Activated CD4-positive, alpha-beta T cell treated with anti-CD3 and anti-CD28 coated beads for 36 hours (primary cell): ENCODE measurements around the gene NOS2. TPM values are rescaled to one million over a fixed set of nuclear protein-coding genes. Genes with fewer than 3 reads are reported as not detected.
A peak's percentile ranks its signal among the peaks of the same experiment; 100 is the strongest.

ENCODE experiments used
- ATAC-seq: fragments of 200-7000 bp; cut with Tn5 transposase; one replicate; pipeline ENCODE4 v1.10.0; 2021; ENCODE audit warnings: mild to moderate bottlenecking, moderate library complexity
- CTCF ChIA-PET: fragments of 350-600 bp; sonication (Branson Sonifier 250); formaldehyde crosslinking; loops from one replicate; lab custom pipeline; 2021; ENCODE audit warnings: antibody characterized with exemption; lab: Charles Lee
- POLR2A ChIA-PET: fragments of 350-600 bp; sonication (Branson Sonifier 250); formaldehyde crosslinking; loops from one replicate; lab custom pipeline; 2021; ENCODE audit warnings: antibody characterized with exemption, inconsistent platforms; lab: Charles Lee
- DNase-seq: peaks from one replicate; pipeline ENCODE4 v3.0.0-alpha.2; 2020
- H3K27ac Mint-ChIP-seq: one replicate; pipeline ENCODE4 v1.8.0; 2021; ENCODE audit warnings: mixed read lengths
- H3K27me3 Mint-ChIP-seq: one replicate; pipeline ENCODE4 v1.8.0; 2021; ENCODE audit warnings: mixed read lengths
- H3K36me3 Mint-ChIP-seq: one replicate; pipeline ENCODE4 v1.8.0; 2021; ENCODE audit warnings: low read depth, mixed read lengths
- H3K4me1 Mint-ChIP-seq: one replicate; pipeline ENCODE4 v1.8.0; 2021; ENCODE audit warnings: mixed read lengths
- H3K4me3 Mint-ChIP-seq: one replicate; pipeline ENCODE4 v1.8.0; 2021; ENCODE audit warnings: mild to moderate bottlenecking, moderate library complexity, mixed read lengths
- H3K9me3 Mint-ChIP-seq: one replicate; pipeline ENCODE4 v1.8.0; 2021; ENCODE audit warnings: low read depth, mixed read lengths
- intact Hi-C, 2 experiments: fragments of 100-400 bp; cut with DNase I in 1 of 2; cut with micrococcal nuclease in 1 of 2; formaldehyde crosslinking; loops; one replicate each; pipeline versions ENCODE4 v1.14.2 to v1.15.1; 2022 to 2024; cut with DNase I, micrococcal nuclease
- total RNA-seq, 2 experiments: library from RNA; stranded (reverse); gene quantifications; one replicate each; pipeline ENCODE4 v1.2.3, GENCODE V29; 2021

Gene NOS2
- total RNA-seq, 2 experiments from 2014 or later, result 0.07 to 0.09 TPM

DNA sequence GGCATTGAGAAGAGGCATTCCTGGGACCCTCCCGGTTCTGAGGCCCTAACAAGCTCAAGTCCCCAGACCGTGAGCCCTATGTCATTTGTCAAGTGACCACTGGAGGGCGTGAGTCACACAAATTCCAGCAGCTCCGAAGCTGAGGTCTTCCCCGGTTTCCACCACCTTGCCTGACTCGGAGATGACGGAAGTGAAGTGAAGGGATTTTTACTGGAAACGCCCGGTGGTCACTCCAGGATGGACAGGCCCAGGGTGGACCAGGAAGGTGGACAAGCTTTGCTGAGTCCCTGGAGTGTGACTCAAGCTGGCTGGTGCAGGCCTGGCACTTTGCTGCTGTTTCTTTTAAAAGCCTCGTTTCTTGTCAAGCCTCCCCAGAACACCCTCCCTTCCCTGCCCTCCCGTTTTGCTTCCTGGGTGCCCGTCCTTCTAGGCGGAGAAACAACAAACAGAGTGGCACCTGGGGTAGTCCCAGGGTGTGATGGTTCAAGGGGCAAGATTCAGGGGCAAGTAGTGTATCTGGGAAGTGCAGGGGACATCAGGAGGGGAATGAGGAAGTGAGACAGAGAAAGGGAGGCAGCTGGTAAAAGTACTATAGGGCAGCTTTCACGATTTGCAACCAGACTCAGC is 5.3 kb upstream of the NOS2 start:
- no peaks in the 10 kb centered on the region for H3K27me3 Mint-ChIP-seq
- peaks cover 41% of the 10 kb centered on the region for H3K4me1 Mint-ChIP-seq
- peaks cover 5% of the 10 kb centered on the region for H3K9me3 Mint-ChIP-seq
- ATAC-seq (peak; percentile 54), DNase-seq (peak; percentile 88)
- peak overlapping the region; percentile 94 for H3K27ac Mint-ChIP-seq
- H3K36me3 Mint-ChIP-seq, result no peaks in the 10 kb centered on the region
- peak overlapping the region; percentile 50 for H3K4me3 Mint-ChIP-seq
- ChIA-PET POLR2A (interaction anchor here (1.4 kb wide), 1 partner anchor 74 kb away, joined by 4 read pairs; no protein-coding TSS in a partner anchor), CTCF (interaction anchor here (0.6 to 7.2 kb wide), 40 partner anchors 9 to 634 kb away, joined by 3 to 320 read pairs (median 5); partner anchors contain the start of gene LYRM9)
- intact Hi-C loops, result loop anchor here (1.0 to 5.0 kb wide), 6 partner anchors 45 to 513 kb away; partner anchors contain the start of genes LYRM9 (in 1 of the 2) and WSB1 (in 1 of the 2)

DNA sequence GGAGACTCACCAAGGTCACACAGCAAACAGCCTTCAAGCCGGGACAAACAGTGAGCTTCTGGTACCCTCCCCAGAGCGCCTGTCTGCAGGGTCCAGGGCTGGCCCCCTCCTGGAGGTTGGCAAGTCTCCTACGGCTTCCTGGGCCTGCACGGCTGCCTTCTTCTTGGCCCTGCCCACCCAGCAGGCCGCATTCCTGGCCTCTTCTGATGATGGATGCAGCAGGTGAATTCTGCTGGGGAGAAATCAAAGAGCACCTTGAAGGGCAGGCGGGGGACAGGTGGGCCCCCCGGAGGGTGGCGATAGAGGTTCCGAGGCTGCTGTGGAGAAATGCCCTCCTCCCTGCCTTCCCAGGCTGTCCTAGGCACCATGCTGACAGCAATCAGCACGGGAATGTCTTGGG is 3.8 kb upstream of the NOS2 start:
- Mint-ChIP-seq H3K27ac (no peak overlapping the region), H3K36me3 (no peaks in the 10 kb centered on the region), H3K4me3 (no peak overlapping the region), H3K9me3 (no peaks in the 10 kb centered on the region), H3K4me1 (peaks cover 26% of the 10 kb centered on the region), H3K27me3 (no peaks in the 10 kb centered on the region)
- ChIA-PET POLR2A (no interaction called here), CTCF (interaction anchor here (1.5 to 7.2 kb wide), 10 partner anchors 10 to 89 kb away, joined by 3 to 320 read pairs (median 8); partner anchors contain the start of gene LYRM9)
- intact Hi-C loops, result loop anchor here in 1 of 2 experiments (2.0 kb wide), 1 partner anchor 43 kb away; no protein-coding TSS in a partner anchor
- DNase-seq, result no peak
- no peak for ATAC-seq

GRCh38 chr17:27802962-27803680 is 2.8 kb upstream of the NOS2 start:
- H3K4me3 Mint-ChIP-seq, result no peak overlapping the region
- H3K27me3 Mint-ChIP-seq, result peaks cover 2% of the 10 kb centered on the region
- ATAC-seq, result no peak
- no peak for DNase-seq
- ChIA-PET POLR2A (no interaction called here), CTCF (interaction anchor here (0.5 to 7.2 kb wide), 4 partner anchors 47 to 654 kb away, joined by 3 to 126 read pairs (median 9); partner anchors contain the start of gene LYRM9)
- H3K4me1 Mint-ChIP-seq, result peaks cover 17% of the 10 kb centered on the region
- no peak overlapping the region for H3K27ac Mint-ChIP-seq
- intact Hi-C loops, result no loop called here
- H3K36me3 Mint-ChIP-seq, result no peaks in the 10 kb centered on the region
- no peaks in the 10 kb centered on the region for H3K9me3 Mint-ChIP-seq

- ChIA-PET CTCF (interaction anchor here (0.7 to 2.7 kb wide), 6 partner anchors 23 to 92 kb away, joined by 3 to 7 read pairs (median 4); no protein-coding TSS in a partner anchor), POLR2A (no interaction called here)
- no peak for ATAC-seq
- peaks cover 5% of the 10 kb centered on the region for H3K27me3 Mint-ChIP-seq
- no peak overlapping the region for H3K27ac Mint-ChIP-seq
- H3K4me3 Mint-ChIP-seq, result no peak overlapping the region
- H3K9me3 Mint-ChIP-seq, result no peaks in the 10 kb centered on the region
- H3K4me1 Mint-ChIP-seq, result peaks cover 10% of the 10 kb centered on the region
- no peak for DNase-seq
- no peaks in the 10 kb centered on the region for H3K36me3 Mint-ChIP-seq
- intact Hi-C loops, result no loop called here
Measured at GRCh38 chr17:27802033-27802432, 1.7 kb upstream of the NOS2 start.

- intact Hi-C loops, result no loop called here
- Mint-ChIP-seq H3K4me1 (peaks cover 4% of the 10 kb centered on the region), H3K4me3 (no peak overlapping the region), H3K27me3 (peaks cover 27% of the 10 kb centered on the region), H3K9me3 (no peaks in the 10 kb centered on the region), H3K36me3 (no peaks in the 10 kb centered on the region), H3K27ac (no peak overlapping the region)
- ATAC-seq, result no peak
- POLR2A ChIA-PET, result no interaction called here
- DNase-seq, result no peak
- CTCF ChIA-PET, result interaction anchor here (0.8 to 3.1 kb wide), 3 partner anchors 8 to 174 kb away, joined by 3 to 13 read pairs (median 3); no protein-coding TSS in a partner anchor
Measured at GRCh38 chr17:27798376-27798775, 2.0 kb downstream of the NOS2 start.

DNA sequence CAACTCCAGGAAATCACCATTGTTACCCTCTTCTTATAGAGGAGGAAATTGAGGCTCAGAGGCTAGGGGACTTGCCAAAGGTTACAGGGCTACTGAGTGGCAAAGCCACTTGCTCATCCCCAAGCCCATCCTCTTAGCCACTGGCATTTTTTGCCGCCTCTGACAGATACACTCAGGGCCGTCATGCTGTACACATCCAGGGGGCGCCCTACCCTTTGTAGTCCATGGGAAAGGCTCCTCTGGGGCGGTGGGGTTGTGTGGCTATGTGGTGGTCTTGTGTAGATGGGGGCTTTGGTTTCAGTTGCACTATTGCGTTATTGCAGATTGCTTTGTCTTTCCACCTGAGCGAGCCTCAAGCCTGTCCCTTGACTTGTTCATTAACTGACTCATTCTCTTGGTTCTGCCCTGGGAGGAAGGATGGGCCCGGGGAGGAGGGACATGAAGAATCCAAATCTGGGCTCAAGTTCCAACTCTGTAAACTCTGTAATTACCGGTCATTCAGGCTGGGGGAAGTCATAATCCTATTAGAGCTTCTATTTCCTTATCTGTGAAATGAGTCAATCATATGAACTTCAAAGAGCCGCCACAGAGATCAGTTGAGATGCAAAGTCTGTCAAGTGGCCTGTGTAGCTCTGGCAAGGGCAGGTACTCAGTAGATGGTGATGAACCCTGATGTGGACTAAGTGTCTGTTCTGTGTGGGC is 2.8 kb downstream of the NOS2 start:
- no peak for ATAC-seq
- no peak overlapping the region for H3K4me3 Mint-ChIP-seq
- H3K9me3 Mint-ChIP-seq, result no peaks in the 10 kb centered on the region
- ChIA-PET CTCF (interaction anchor here (0.8 to 3.1 kb wide), 5 partner anchors 9 to 174 kb away, joined by 3 to 16 read pairs (median 3); no protein-coding TSS in a partner anchor), POLR2A (no interaction called here)
- peaks cover 27% of the 10 kb centered on the region for H3K27me3 Mint-ChIP-seq
- H3K27ac Mint-ChIP-seq, result no peak overlapping the region
- intact Hi-C loops, result no loop called here
- peaks cover 4% of the 10 kb centered on the region for H3K4me1 Mint-ChIP-seq
- H3K36me3 Mint-ChIP-seq, result no peaks in the 10 kb centered on the region
- DNase-seq, result no peak

- CTCF ChIA-PET, result interaction anchor here (0.6 to 1.3 kb wide), 4 partner anchors 11 to 86 kb away, joined by 3 to 6 read pairs (median 4); no protein-coding TSS in a partner anchor
- POLR2A ChIA-PET, result no interaction called here
Measured at GRCh38 chr17:27793906-27794569, 6.3 kb downstream of the NOS2 start.

GRCh38 chr17:27793168-27793905 is 7.0 kb downstream of the NOS2 start:
- H3K27me3 Mint-ChIP-seq, result peaks cover 43% of the 10 kb centered on the region
- DNase-seq (peak; percentile 40), ATAC-seq (peak; percentile 33)
- no peaks in the 10 kb centered on the region for H3K9me3 Mint-ChIP-seq
- no peak overlapping the region for H3K27ac Mint-ChIP-seq
- intact Hi-C loops, result no loop called here
- POLR2A ChIA-PET, result no interaction called here
- H3K4me3 Mint-ChIP-seq, result no peak overlapping the region
- peaks cover 4% of the 10 kb centered on the region for H3K4me1 Mint-ChIP-seq
- CTCF ChIA-PET, result interaction anchor here (0.6 to 1.3 kb wide), 6 partner anchors 11 to 554 kb away, joined by 3 to 6 read pairs (median 3); no protein-coding TSS in a partner anchor
- no peaks in the 10 kb centered on the region for H3K36me3 Mint-ChIP-seq

More at GRCh38 chr17:27793906-27794569, 6.3 kb downstream of the NOS2 start:
- Mint-ChIP-seq H3K27me3 (peaks cover 44% of the 10 kb centered on the region), H3K9me3 (no peaks in the 10 kb centered on the region), H3K4me1 (peaks cover 4% of the 10 kb centered on the region), H3K4me3 (no peak overlapping the region), H3K27ac (no peak overlapping the region), H3K36me3 (no peaks in the 10 kb centered on the region)
- DNase-seq, result no peak
- intact Hi-C loops, result no loop called here
- ATAC-seq, result no peak

GRCh38 chr17:27792095-27792494 is 8.2 kb downstream of the NOS2 start:
- ChIA-PET CTCF (interaction anchor here (0.7 to 1.2 kb wide), 3 partner anchors 22 to 88 kb away, joined by 3 to 5 read pairs (median 5); no protein-coding TSS in a partner anchor), POLR2A (no interaction called here)
- Mint-ChIP-seq H3K9me3 (no peaks in the 10 kb centered on the region), H3K4me3 (no peak overlapping the region), H3K27me3 (peaks cover 44% of the 10 kb centered on the region), H3K4me1 (peaks cover 4% of the 10 kb centered on the region), H3K36me3 (no peaks in the 10 kb centered on the region), H3K27ac (no peak overlapping the region)
- ATAC-seq, result no peak
- intact Hi-C loops, result no loop called here
- no peak for DNase-seq

DNA sequence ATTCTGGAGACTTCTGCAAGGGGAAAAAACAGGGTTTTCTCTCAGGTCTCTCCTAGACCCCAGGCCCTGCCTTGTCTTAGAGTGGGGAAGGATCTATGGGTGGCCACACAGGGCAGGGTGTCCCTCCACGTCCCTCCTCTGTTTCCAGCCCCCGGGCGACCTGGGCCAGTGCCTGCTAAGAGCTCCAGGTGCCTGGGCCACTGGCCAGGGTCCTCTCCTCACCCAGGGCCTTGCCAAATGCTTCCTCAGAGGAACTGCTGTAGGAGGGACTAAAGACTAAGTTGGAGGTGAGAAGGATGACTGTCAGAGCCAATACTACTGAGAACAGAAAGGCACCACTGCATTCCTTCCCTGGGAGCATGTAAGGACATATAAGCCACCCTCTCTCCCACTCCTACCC is 11.4 kb downstream of the NOS2 start:
- ChIA-PET CTCF (interaction anchor here (1.0 to 1.8 kb wide), 4 partner anchors 17 to 125 kb away, joined by 3 to 6 read pairs (median 4); no protein-coding TSS in a partner anchor), POLR2A (no interaction called here)
- no peaks in the 10 kb centered on the region for H3K9me3 Mint-ChIP-seq
- H3K27me3 Mint-ChIP-seq, result peaks cover 24% of the 10 kb centered on the region
- no peak overlapping the region for H3K4me3 Mint-ChIP-seq
- intact Hi-C loops, result no loop called here
- no peak overlapping the region for H3K27ac Mint-ChIP-seq
- H3K4me1 Mint-ChIP-seq, result peaks cover 2% of the 10 kb centered on the region
- DNase-seq (no peak), ATAC-seq (no peak)
- no peaks in the 10 kb centered on the region for H3K36me3 Mint-ChIP-seq
